Right lobe of liver (tissue), 4 donors: ENCODE data around the gene SF3A1.

Experiments used
- POLR2A ChIP-seq: fragments of 450-650 bp; IDR thresholded peaks from one replicate; pipeline ENCODE4 v1.6.1; 2017; ENCODE audit warnings: antibody characterized with exemption, mild to moderate bottlenecking
- TF ChIP-seq, protein P1 (sequence below), 4 donors: fragments of 200-600 bp in 3 of 4; fragments of 450-650 bp in 1 of 4; IDR thresholded peaks; one replicate each; pipeline versions ENCODE4 v1.5.1 to v1.8.0; 2016 to 2022; ENCODE audit warnings: antibody characterized with exemption in 4 of 4, mild to moderate bottlenecking in 2 of 4
- donor health status: DM: no; HTN: no; CAD: no.
- donor health status: DM: no; HTN: no; CAD: no.
- donor health status: DM: no; HTN: yes; CAD: no.

DNA sequence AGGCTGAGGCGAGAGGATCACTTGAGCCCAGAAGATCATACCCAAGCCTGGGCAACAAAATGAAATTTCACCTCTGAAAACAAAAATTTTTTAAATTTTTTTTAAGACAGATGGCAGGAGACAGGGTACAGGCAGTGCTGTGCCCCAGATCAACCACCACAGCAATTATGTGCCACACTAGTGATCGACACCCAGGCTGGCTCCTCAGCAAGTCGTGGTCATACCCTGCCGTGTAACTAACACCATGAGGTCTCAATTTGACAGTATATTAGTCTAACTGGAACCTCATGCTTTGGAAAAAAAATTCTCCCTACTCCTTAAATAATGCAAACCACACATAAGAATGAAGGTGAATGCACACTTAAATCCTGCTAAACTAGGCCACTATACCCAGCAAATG is 8.3 kb downstream of the SF3A1 start:
- TF ChIP-seq, protein P1, sequence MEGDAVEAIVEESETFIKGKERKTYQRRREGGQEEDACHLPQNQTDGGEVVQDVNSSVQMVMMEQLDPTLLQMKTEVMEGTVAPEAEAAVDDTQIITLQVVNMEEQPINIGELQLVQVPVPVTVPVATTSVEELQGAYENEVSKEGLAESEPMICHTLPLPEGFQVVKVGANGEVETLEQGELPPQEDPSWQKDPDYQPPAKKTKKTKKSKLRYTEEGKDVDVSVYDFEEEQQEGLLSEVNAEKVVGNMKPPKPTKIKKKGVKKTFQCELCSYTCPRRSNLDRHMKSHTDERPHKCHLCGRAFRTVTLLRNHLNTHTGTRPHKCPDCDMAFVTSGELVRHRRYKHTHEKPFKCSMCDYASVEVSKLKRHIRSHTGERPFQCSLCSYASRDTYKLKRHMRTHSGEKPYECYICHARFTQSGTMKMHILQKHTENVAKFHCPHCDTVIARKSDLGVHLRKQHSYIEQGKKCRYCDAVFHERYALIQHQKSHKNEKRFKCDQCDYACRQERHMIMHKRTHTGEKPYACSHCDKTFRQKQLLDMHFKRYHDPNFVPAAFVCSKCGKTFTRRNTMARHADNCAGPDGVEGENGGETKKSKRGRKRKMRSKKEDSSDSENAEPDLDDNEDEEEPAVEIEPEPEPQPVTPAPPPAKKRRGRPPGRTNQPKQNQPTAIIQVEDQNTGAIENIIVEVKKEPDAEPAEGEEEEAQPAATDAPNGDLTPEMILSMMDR (IDR thresholded peaks at IDR 0.05) = no peak
- TF ChIP-seq POLR2A = no peak
